Astrocyte (in vitro differentiated cells and primary cell): ENCODE results near the gene COMMD1. TPM values are rescaled to one million over a fixed set of nuclear protein-coding genes. Genes with fewer than 3 reads are reported as not detected.

Source experiments
- DNase-seq: peaks from one replicate; pipeline ENCODE4 v3.0.0-alpha.2; 2010; ENCODE audit warnings: low read depth
- FAIRE-seq: peaks from 2 replicates; lab custom pipeline; 2011; peaks lifted over from hg19 to GRCh38; lab: Jason Lieb, UNC
- H2AFZ ChIP-seq: 2 replicates; pipeline ENCODE4 v1.6.0; 2012; ENCODE audit warnings: low read depth, low read length, inconsistent platforms
- H3K27ac ChIP-seq: 2 replicates; pipeline ENCODE4 v1.5.1; 2011; ENCODE audit warnings: low read depth, low read length, inconsistent platforms
- H3K27me3 ChIP-seq: 2 replicates; pipeline ENCODE4 v1.6.0; 2011; ENCODE audit warnings: low read length, inconsistent platforms; ENCODE audit not compliant: insufficient read depth
- H3K36me3 ChIP-seq: 2 replicates; pipeline ENCODE4 v1.5.1; 2011; ENCODE audit warnings: low read length, inconsistent platforms; ENCODE audit not compliant: insufficient read depth
- H3K4me1 ChIP-seq: 2 replicates; pipeline ENCODE4 v1.5.1; 2011; ENCODE audit warnings: low read length, inconsistent platforms; ENCODE audit not compliant: insufficient read depth
- H3K4me2 ChIP-seq: 2 replicates; pipeline ENCODE4 v1.6.0; 2012; ENCODE audit warnings: low read length, inconsistent platforms
- H3K4me3 ChIP-seq: 2 replicates; pipeline ENCODE4 v1.5.1; 2011; ENCODE audit warnings: low read depth, mild to moderate bottlenecking, low read length, inconsistent platforms; ENCODE audit not compliant: insufficient read depth
- H3K79me2 ChIP-seq: 2 replicates; pipeline ENCODE4 v1.6.0; 2012; ENCODE audit warnings: mild to moderate bottlenecking, low read length, inconsistent platforms; ENCODE audit not compliant: insufficient read depth
- H3K9ac ChIP-seq: 2 replicates; pipeline ENCODE4 v1.6.0; 2012; ENCODE audit warnings: mild to moderate bottlenecking, low read length, inconsistent platforms
- H3K9me3 ChIP-seq: 2 replicates; pipeline ENCODE4 v1.5.1; 2012; ENCODE audit warnings: low read depth, mild to moderate bottlenecking, low read length, inconsistent platforms; ENCODE audit not compliant: insufficient read depth
- H4K20me1 ChIP-seq: 2 replicates; pipeline ENCODE4 v1.6.0; 2012; ENCODE audit warnings: low read length, inconsistent platforms; ENCODE audit not compliant: insufficient read depth
- H3K27ac Mint-ChIP-seq: one replicate; pipeline ENCODE4 v1.8.0; 2021; ENCODE audit warnings: mild to moderate bottlenecking, mixed read lengths; ENCODE audit not compliant: unreplicated experiment
- H3K27me3 Mint-ChIP-seq: one replicate; pipeline ENCODE4 v1.8.0; 2021; ENCODE audit warnings: low read depth, mixed read lengths; ENCODE audit not compliant: unreplicated experiment
- H3K36me3 Mint-ChIP-seq: one replicate; pipeline ENCODE4 v1.8.0; 2021; ENCODE audit warnings: low read depth, mixed read lengths; ENCODE audit not compliant: unreplicated experiment
- H3K4me1 Mint-ChIP-seq: one replicate; pipeline ENCODE4 v1.8.0; 2021; ENCODE audit warnings: low read depth, mixed read lengths; ENCODE audit not compliant: unreplicated experiment
- H3K4me3 Mint-ChIP-seq: one replicate; pipeline ENCODE4 v1.8.0; 2021; ENCODE audit warnings: mild to moderate bottlenecking, moderate library complexity, mixed read lengths; ENCODE audit not compliant: unreplicated experiment
- H3K9me3 Mint-ChIP-seq: one replicate; pipeline ENCODE4 v1.8.0; 2021; ENCODE audit warnings: mild to moderate bottlenecking, mixed read lengths; ENCODE audit not compliant: unreplicated experiment
- EZH2 ChIP-seq: IDR thresholded peaks from 2 replicates; pipeline ENCODE4 v1.6.1; 2012; ENCODE audit warnings: mild to moderate bottlenecking, low read length, inconsistent platforms; ENCODE audit not compliant: insufficient read depth
- total RNA-seq: library from RNA; stranded (reverse); gene quantifications from 2 replicates; pipeline ENCODE4 v1.2.1, GENCODE V29; 2021
- TF ChIP-seq, protein P1 (sequence below): IDR thresholded peaks from 2 replicates; pipeline ENCODE4 v1.5.1; 2011; ENCODE audit warnings: low read depth, mild to moderate bottlenecking, inconsistent platforms, low read length, moderate library complexity; ENCODE audit not compliant: insufficient read depth

COMMD1 gene
- total RNA-seq, 1 donor from 2014 or later: 32.0 TPM

DNA sequence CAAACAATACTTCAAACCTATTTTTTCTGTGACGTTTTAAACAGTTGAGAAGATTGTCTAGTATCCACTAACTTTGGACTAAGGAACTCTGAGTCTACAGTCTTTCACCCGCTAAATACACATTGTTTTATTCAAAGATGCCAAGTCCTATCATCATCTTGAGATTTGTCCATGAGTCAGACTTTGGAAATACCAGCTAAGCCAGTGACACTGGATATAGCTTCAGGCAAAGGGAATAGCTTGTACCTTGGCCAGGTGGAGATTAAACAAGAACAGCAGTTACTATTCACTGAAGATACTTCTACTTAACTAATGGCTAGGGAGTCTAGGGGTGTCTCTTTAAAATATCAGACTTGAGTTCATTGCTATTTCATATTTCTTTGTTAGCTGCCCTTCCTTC is 137.5 kb downstream of the COMMD1 start:
- no peaks in the 10 kb centered on the region for H4K20me1 ChIP-seq
- H2AFZ ChIP-seq: no peak overlapping the region
- no peak overlapping the region for H3K27ac ChIP-seq
- H3K9ac ChIP-seq: no peak overlapping the region
- H3K4me2 ChIP-seq: no peak overlapping the region
- no peak overlapping the region for H3K27ac Mint-ChIP-seq
- H3K4me3 Mint-ChIP-seq: no peak overlapping the region
- H3K4me3 ChIP-seq: no peak overlapping the region
- no peaks in the 10 kb centered on the region for H3K4me1 ChIP-seq
- no peaks in the 10 kb centered on the region for H3K36me3 ChIP-seq
- H3K4me1 Mint-ChIP-seq: peaks cover 8% of the 10 kb centered on the region
- H3K36me3 Mint-ChIP-seq: peaks cover 5% of the 10 kb centered on the region
- no peaks in the 10 kb centered on the region for H3K9me3 ChIP-seq
- DNase-seq (peak; percentile 8), FAIRE-seq (no peak)
- H3K9me3 Mint-ChIP-seq: peaks cover 2% of the 10 kb centered on the region
- no peaks in the 10 kb centered on the region for H3K27me3 Mint-ChIP-seq
- no peaks in the 10 kb centered on the region for H3K27me3 ChIP-seq
- no peaks in the 10 kb centered on the region for H3K79me2 ChIP-seq
- TF ChIP-seq, protein P1, sequence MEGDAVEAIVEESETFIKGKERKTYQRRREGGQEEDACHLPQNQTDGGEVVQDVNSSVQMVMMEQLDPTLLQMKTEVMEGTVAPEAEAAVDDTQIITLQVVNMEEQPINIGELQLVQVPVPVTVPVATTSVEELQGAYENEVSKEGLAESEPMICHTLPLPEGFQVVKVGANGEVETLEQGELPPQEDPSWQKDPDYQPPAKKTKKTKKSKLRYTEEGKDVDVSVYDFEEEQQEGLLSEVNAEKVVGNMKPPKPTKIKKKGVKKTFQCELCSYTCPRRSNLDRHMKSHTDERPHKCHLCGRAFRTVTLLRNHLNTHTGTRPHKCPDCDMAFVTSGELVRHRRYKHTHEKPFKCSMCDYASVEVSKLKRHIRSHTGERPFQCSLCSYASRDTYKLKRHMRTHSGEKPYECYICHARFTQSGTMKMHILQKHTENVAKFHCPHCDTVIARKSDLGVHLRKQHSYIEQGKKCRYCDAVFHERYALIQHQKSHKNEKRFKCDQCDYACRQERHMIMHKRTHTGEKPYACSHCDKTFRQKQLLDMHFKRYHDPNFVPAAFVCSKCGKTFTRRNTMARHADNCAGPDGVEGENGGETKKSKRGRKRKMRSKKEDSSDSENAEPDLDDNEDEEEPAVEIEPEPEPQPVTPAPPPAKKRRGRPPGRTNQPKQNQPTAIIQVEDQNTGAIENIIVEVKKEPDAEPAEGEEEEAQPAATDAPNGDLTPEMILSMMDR: no peak
- TF ChIP-seq EZH2: no peak

DNA sequence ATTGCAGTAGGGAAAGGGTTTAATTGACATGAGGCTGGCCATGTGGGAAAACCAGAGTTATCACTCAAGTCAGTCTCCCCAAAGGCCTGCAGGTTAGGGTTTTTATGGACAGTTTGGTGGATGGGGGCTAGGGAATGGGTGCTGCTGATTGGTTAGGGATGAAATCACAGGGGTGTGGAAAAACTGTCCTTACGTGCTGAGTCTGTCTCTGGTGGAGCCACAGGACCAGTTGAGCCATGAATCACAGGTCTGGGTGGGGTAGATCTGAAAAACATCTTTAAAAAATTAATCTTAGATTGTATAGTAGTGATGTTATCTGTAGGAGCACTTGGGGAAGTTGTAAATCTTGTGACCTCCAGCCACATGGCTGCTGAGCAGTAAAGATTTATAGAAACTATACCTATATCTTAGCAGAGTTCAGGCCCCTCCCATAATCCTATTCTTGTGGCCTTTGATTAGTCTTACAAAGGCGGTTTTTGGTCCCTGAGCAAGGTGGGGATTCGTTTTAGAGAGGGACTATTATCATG is 139.6 kb downstream of the COMMD1 start:
- Histone ChIP-seq H2AFZ (no peak overlapping the region), H3K27me3 (no peaks in the 10 kb centered on the region), H3K4me3 (no peak overlapping the region), H3K9ac (no peak overlapping the region), H3K36me3 (no peaks in the 10 kb centered on the region), H3K4me1 (no peaks in the 10 kb centered on the region), H4K20me1 (no peaks in the 10 kb centered on the region), H3K79me2 (no peaks in the 10 kb centered on the region), H3K4me2 (no peak overlapping the region), H3K9me3 (no peaks in the 10 kb centered on the region), H3K27ac (no peak overlapping the region)
- Mint-ChIP-seq H3K27me3 (no peaks in the 10 kb centered on the region), H3K9me3 (peaks cover 2% of the 10 kb centered on the region), H3K4me1 (no peaks in the 10 kb centered on the region), H3K36me3 (peaks cover 5% of the 10 kb centered on the region), H3K4me3 (no peak overlapping the region), H3K27ac (no peak overlapping the region)
- TF ChIP-seq, protein P1: no peak
- TF ChIP-seq EZH2: no peak
- FAIRE-seq: no peak
- no peak for DNase-seq

DNA sequence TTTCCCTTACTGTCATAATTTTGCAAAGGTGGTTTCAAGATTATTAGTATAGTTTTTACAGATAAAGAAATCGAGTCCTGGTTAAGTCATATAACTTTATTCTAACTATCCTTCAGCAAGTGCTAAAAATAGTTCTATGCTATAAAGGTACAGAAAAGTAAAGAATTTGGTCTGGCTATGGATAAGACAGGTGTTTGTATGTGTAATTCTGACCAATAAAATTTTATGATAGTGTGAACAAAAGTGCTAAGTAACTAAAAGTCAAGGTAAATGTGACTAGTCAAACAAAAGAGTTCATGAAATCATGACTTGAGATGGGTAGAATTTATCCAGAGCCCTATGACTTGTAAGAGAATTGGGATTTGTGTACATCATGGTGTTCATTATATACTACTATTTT is 140.7 kb downstream of the COMMD1 start:
- DNase-seq (no peak), FAIRE-seq (no peak)
- H3K27ac Mint-ChIP-seq: no peak overlapping the region
- H3K27me3 Mint-ChIP-seq: no peaks in the 10 kb centered on the region
- H3K27ac ChIP-seq: no peak overlapping the region
- H3K4me2 ChIP-seq: no peak overlapping the region
- peaks cover 5% of the 10 kb centered on the region for H3K36me3 Mint-ChIP-seq
- H3K9me3 Mint-ChIP-seq: peaks cover 2% of the 10 kb centered on the region
- H3K4me1 ChIP-seq: no peaks in the 10 kb centered on the region
- no peak overlapping the region for H3K4me3 Mint-ChIP-seq
- no peak for TF ChIP-seq EZH2
- TF ChIP-seq, protein P1: no peak
- H3K36me3 ChIP-seq: no peaks in the 10 kb centered on the region
- H3K4me3 ChIP-seq: no peak overlapping the region
- H3K79me2 ChIP-seq: no peaks in the 10 kb centered on the region
- H4K20me1 ChIP-seq: no peaks in the 10 kb centered on the region
- H3K4me1 Mint-ChIP-seq: peaks cover 3% of the 10 kb centered on the region
- H3K9ac ChIP-seq: no peak overlapping the region
- H2AFZ ChIP-seq: no peak overlapping the region
- no peaks in the 10 kb centered on the region for H3K9me3 ChIP-seq
- H3K27me3 ChIP-seq: no peaks in the 10 kb centered on the region
